GM21576 (cell line): Measurements from ENCODE around the gene CFAP53.
"Not testable (repeated sequence)": the region's sequence is repeated elsewhere in the genome, so short reads cannot be mapped to it uniquely, and the experiment has no call there.

Source experiments
- ATAC-seq: cut with Tn5 transposase; IDR thresholded peaks from one replicate; pipeline ENCODE4 v1.9.1; 2021; ENCODE audit warnings: mild to moderate bottlenecking, moderate library complexity; ENCODE audit not compliant: unreplicated experiment

Gene CFAP53

GRCh38 chr18:50274044-50274442, 7.7 kb upstream of the CFAP53 start:
- no peak for ATAC-seq

- no peak for ATAC-seq
Observed at GRCh38 chr18:50273203-50274043, 7.1 kb upstream of the CFAP53 start.

GRCh38 chr18:50272568-50272967, 6.3 kb upstream of the CFAP53 start:
- no peak for ATAC-seq

- ATAC-seq: peak; percentile 75
Observed at GRCh38 chr18:50268022-50268747, 1.9 kb upstream of the CFAP53 start.

GRCh38 chr18:50262977-50263376, 3.3 kb downstream of the CFAP53 start:
- no peak for ATAC-seq

- no peak for ATAC-seq
Observed at GRCh38 chr18:50250935-50251334, 15.4 kb downstream of the CFAP53 start.

GRCh38 chr18:50249576-50249975, 16.7 kb downstream of the CFAP53 start:
- no peak for ATAC-seq

GRCh38 chr18:50247561-50247960, 18.7 kb downstream of the CFAP53 start:
- ATAC-seq: no peak

GRCh38 chr18:50241768-50242167, 24.5 kb downstream of the CFAP53 start:
- not testable (repeated sequence) for ATAC-seq

GRCh38 chr18:50240080-50240563, 26.2 kb downstream of the CFAP53 start:
- no peak for ATAC-seq

- no peak for ATAC-seq
Observed at GRCh38 chr18:50232419-50232818, 33.9 kb downstream of the CFAP53 start.

- ATAC-seq: no peak
Observed at GRCh38 chr18:50231621-50232020, 34.7 kb downstream of the CFAP53 start.

- not testable (repeated sequence) for ATAC-seq
Observed at GRCh38 chr18:50220249-50220648, 46.0 kb downstream of the CFAP53 start.

- ATAC-seq: peak; percentile 50
Observed at GRCh38 chr18:50218432-50219197, 47.7 kb downstream of the CFAP53 start.

GRCh38 chr18:50209311-50209710, 57.0 kb downstream of the CFAP53 start:
- ATAC-seq: no peak

GRCh38 chr18:50207722-50208121, 58.6 kb downstream of the CFAP53 start:
- ATAC-seq: no peak

- no peak for ATAC-seq
Observed at GRCh38 chr18:50203801-50204604, 62.3 kb downstream of the CFAP53 start.

GRCh38 chr18:50201476-50202018, 64.7 kb downstream of the CFAP53 start:
- ATAC-seq: no peak

GRCh38 chr18:50199921-50200320, 66.4 kb downstream of the CFAP53 start:
- ATAC-seq: no peak

GRCh38 chr18:50199346-50199855, 66.9 kb downstream of the CFAP53 start:
- ATAC-seq: no peak
